GM21528 (cell line): ENCODE measurements around the gene NRIP1.
"Not testable (repeated sequence)": the region's sequence is repeated elsewhere in the genome, so short reads cannot be mapped to it uniquely, and the experiment has no call there.

Source experiments
- ATAC-seq: cut with Tn5 transposase; IDR thresholded peaks from one replicate; pipeline ENCODE4 v1.9.1; 2021; ENCODE audit warnings: mild to moderate bottlenecking, moderate library complexity; ENCODE audit not compliant: unreplicated experiment, low FRiP score

The NRIP1 gene

GRCh38 chr21:15039607-15040299 lies 25.0 kb downstream of the NRIP1 start:
- no peak for ATAC-seq

GRCh38 chr21:15037900-15038293 lies 26.9 kb downstream of the NRIP1 start:
- ATAC-seq: no peak

GRCh38 chr21:15037095-15037899 lies 27.5 kb downstream of the NRIP1 start:
- ATAC-seq: no peak

- no peak for ATAC-seq
Observed at GRCh38 chr21:15036189-15036588, 28.6 kb downstream of the NRIP1 start.

GRCh38 chr21:15034126-15034853 lies 30.5 kb downstream of the NRIP1 start:
- ATAC-seq: no peak

- ATAC-seq: no peak
Observed at GRCh38 chr21:15031790-15032357, 32.9 kb downstream of the NRIP1 start.

GRCh38 chr21:15031362-15031761 lies 33.4 kb downstream of the NRIP1 start:
- ATAC-seq: not testable (repeated sequence)

- ATAC-seq: not testable (repeated sequence)
Observed at GRCh38 chr21:15030861-15031260, 33.9 kb downstream of the NRIP1 start.

GRCh38 chr21:15029077-15029476 lies 35.7 kb downstream of the NRIP1 start:
- no peak for ATAC-seq

- ATAC-seq: no peak
Observed at GRCh38 chr21:15028186-15028585, 36.6 kb downstream of the NRIP1 start.

- no peak for ATAC-seq
Observed at GRCh38 chr21:15027056-15027455, 37.7 kb downstream of the NRIP1 start.

GRCh38 chr21:15026370-15026769 lies 38.4 kb downstream of the NRIP1 start:
- no peak for ATAC-seq

- ATAC-seq: no peak
Observed at GRCh38 chr21:15023776-15024175, 41.0 kb downstream of the NRIP1 start.

GRCh38 chr21:15022608-15023261 lies 42.1 kb downstream of the NRIP1 start:
- no peak for ATAC-seq

- no peak for ATAC-seq
Observed at GRCh38 chr21:15020797-15021196, 44.0 kb downstream of the NRIP1 start.

GRCh38 chr21:15018382-15018781 lies 46.4 kb downstream of the NRIP1 start:
- ATAC-seq: no peak

GRCh38 chr21:15015622-15016471 lies 49.0 kb downstream of the NRIP1 start:
- ATAC-seq: no peak

GRCh38 chr21:15014221-15014620 lies 50.6 kb downstream of the NRIP1 start:
- ATAC-seq: no peak

- no peak for ATAC-seq
Observed at GRCh38 chr21:15011967-15012366, 52.8 kb downstream of the NRIP1 start.

- ATAC-seq: no peak
Observed at GRCh38 chr21:15010645-15011044, 54.2 kb downstream of the NRIP1 start.
